GM23248 (cell line): ENCODE data around the gene MARS1.

ENCODE experiments used
- EZH2 ChIP-seq: fragments of 200-600 bp; sonication (generic); IDR thresholded peaks from 2 replicates; pipeline ENCODE4 v1.6.1; 2018; ENCODE audit warnings: antibody characterized with exemption, mild to moderate bottlenecking; ENCODE audit not compliant: insufficient read depth, poor library complexity, severe bottlenecking
- EZH2phosphoT487 ChIP-seq: fragments of 200-600 bp; sonication (generic); IDR thresholded peaks from 2 replicates; pipeline ENCODE4 v1.6.1; 2018; ENCODE audit warnings: antibody characterized with exemption, moderate library complexity, mild to moderate bottlenecking, low read depth; ENCODE audit not compliant: insufficient read depth

- TF ChIP-seq EZH2phosphoT487, result no peak
- TF ChIP-seq EZH2, result no peak
Observed at GRCh38 chr12:57529831-57530230, 42.0 kb downstream of the MARS1 start.
